GM21786 (cell line): ENCODE measurements around the gene MMP11.
A peak's percentile ranks its signal among the peaks of the same experiment; 100 is the strongest.

Experiments
- ATAC-seq: cut with Tn5 transposase; IDR thresholded peaks from one replicate; pipeline ENCODE4 v1.9.1; 2021; ENCODE audit not compliant: unreplicated experiment

Gene MMP11

DNA sequence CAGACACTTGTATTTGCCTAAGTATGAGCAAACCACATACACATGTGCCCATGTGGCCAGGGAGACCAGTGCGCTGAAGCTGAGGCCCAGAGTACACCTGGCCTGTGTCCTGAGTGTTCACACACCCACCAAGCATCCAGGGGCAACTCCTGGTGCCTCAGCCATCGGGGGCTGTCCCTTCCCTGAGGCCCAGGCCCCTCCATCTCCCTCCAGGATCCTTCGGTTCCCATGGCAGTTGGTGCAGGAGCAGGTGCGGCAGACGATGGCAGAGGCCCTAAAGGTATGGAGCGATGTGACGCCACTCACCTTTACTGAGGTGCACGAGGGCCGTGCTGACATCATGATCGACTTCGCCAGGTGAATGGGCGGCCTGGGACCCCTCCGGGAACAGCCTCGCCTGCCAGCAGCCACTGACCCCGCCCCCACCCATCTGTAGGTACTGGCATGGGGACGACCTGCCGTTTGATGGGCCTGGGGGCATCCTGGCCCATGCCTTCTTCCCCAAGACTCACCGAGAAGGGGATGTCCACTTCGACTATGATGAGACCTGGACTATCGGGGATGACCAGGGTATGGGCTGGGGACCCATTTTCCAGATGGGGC lies 7.6 kb downstream of the MMP11 start:
- ATAC-seq, result no peak

DNA sequence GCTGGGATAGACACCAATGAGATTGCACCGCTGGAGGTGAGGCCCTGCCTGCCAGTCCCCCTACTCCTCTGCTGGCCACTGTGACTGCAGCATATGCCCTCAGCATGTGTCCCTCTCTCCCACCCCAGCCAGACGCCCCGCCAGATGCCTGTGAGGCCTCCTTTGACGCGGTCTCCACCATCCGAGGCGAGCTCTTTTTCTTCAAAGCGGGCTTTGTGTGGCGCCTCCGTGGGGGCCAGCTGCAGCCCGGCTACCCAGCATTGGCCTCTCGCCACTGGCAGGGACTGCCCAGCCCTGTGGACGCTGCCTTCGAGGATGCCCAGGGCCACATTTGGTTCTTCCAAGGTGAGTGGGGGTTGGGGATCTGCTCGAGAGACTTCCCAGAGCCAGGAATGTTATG lies 8.4 kb downstream of the MMP11 start:
- no peak for ATAC-seq

DNA sequence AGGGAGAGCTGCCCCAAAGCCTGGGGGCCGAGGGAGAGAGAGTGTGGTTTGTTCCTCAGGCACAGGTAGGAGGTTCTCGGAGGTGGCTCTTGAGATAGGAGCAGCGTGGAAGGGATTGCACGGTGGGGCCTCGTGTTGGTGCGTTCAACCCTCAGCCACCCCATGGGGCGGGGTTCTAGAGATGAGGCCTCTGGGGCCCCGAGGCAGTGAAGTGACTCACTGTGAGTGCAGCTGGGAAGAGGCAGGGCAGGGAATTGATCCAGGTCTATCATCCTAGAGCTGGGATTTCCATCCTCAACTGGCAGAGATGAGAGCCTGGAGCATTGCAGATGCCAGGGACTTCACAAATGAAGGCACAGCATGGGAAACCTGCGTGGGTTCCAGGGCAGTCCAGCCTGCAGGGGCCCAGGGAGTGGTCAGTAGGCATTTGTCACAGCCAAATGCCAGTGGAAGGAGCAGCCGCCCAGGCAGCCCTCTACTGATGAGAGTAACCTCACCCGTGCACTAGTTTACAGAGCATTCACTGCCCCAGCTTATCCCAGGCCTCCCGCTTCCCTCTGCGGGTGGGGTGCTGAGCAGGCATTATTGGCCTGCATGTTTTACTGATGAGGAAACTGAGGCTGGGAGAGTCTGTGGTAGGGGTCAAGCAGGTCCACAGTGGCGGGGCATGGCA lies 9.0 kb downstream of the MMP11 start:
- ATAC-seq, result no peak

DNA sequence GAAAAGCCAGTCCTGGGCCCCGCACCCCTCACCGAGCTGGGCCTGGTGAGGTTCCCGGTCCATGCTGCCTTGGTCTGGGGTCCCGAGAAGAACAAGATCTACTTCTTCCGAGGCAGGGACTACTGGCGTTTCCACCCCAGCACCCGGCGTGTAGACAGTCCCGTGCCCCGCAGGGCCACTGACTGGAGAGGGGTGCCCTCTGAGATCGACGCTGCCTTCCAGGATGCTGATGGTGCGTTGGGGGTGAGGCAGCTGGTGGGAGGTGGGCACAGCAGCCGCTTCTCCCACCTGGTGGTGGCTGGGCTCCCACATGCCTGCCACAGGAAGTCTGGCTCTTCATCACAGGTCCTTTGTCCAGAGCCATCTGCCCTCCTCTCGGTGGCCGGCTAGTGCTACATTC lies 9.6 kb downstream of the MMP11 start:
- ATAC-seq, result no peak

DNA sequence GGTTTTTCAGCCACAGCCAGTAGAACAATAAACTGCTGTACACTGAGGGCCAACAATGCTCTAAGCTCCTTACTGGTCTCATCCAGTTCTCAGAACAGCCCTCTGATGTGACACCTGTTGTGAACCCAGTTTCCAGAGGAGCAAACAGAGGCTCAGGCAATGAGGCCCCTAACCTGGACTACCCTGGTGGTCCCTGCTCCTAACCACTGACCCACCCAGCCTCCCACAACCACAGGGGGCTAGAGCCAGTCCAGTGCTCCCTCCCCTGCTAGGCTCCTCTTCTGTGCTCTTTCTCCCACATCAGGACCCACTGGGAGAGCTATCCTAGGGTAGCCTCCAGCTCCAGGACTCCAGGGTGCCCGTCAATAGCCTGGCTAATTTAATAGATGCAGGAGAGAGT lies 10.1 kb downstream of the MMP11 start:
- ATAC-seq, result no peak

DNA sequence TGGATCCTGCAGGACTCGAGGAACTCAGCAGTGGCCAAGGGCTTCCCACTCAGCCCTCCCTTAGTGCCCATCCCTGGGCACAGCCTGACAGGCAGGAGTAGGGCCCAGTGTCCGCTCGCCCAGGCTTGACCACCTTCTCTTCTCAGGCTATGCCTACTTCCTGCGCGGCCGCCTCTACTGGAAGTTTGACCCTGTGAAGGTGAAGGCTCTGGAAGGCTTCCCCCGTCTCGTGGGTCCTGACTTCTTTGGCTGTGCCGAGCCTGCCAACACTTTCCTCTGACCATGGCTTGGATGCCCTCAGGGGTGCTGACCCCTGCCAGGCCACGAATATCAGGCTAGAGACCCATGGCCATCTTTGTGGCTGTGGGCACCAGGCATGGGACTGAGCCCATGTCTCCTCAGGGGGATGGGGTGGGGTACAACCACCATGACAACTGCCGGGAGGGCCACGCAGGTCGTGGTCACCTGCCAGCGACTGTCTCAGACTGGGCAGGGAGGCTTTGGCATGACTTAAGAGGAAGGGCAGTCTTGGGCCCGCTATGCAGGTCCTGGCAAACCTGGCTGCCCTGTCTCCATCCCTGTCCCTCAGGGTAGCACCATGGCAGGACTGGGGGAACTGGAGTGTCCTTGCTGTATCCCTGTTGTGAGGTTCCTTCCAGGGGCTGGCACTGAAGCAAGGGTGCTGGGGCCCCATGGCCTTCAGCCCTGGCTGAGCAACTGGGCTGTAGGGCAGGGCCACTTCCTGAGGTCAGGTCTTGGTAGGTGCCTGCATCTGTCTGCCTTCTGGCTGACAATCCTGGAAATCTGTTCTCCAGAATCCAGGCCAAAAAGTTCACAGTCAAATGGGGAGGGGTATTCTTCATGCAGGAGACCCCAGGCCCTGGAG lies 10.9 kb downstream of the MMP11 start:
- no peak for ATAC-seq

DNA sequence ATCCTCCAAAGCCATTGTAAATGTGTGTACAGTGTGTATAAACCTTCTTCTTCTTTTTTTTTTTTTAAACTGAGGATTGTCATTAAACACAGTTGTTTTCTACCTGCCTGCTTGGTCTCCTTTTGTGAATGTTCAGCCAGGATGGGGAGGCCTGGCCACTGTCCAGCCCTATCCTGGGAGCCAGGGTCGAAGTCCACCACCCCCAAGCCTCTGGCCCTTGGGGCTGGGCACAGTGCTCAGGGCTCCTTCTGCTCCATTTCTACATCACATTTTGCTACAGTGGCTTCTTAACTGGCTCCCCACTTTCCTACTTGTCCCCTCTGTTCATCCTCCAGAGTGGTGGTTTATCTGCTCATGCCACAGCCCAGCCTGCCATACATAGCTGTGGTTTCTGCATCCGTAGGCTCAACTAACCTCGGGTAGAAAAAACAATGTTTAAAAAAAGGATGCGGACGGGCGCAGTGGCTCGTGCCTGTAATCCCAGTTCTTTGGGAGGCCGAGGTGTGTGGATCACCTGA lies 11.6 kb downstream of the MMP11 start:
- no peak for ATAC-seq

DNA sequence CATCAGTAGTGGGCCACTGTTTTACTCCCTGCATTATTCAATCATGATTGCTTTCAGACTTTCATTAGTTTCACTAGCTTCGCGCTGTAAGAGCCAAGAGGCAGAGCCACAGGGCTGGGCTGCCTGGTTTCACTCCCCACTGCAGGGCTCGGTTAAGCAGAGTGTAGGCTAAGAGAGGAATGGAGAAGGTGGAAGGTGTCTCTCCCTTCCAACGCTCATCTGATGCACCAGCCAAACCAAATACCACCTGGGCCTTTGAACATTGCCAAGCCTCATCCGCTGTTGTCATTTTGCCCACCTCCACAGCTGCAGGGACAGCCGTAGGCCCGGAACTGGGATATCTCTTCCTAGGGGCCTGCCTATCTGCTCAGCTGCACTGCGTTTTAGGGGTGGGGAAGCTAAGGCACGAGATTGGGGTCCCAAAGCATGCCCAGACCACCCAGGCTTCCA lies 13.6 kb downstream of the MMP11 start:
- no peak for ATAC-seq

DNA sequence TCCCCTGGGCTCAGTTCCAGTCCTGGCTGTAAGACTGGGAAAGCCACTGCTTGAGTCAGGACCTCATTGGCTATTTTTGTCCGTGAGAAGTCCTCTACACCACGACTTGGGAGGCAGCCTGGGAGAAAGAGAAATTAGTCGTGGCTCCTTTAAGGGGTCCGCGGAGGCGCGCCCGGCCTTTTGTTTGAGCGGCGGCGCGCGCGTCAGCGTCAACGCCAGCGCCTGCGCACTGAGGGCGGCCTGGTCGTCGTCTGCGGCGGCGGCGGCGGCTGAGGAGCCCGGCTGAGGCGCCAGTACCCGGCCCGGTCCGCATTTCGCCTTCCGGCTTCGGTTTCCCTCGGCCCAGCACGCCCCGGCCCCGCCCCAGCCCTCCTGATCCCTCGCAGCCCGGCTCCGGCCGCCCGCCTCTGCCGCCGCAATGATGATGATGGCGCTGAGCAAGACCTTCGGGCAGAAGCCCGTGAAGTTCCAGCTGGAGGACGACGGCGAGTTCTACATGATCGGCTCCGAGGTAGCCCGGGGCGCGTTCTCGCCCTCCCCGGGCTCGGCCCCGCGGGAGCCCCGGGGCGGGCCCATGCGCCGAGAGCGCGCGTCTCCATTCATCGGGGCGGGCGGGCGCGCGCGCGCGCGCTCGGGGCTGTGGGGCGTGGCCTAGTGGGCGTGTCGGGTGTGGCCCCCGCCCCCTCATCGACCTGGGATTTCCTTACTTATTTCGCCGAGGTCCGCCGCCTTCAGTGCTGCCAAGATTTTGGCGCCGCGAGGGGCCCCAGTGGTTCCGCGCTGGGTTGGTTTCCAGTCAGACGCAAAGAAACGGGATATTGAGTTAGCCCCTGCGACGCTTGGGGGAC lies 14.3 kb downstream of the MMP11 start, which contains the start of gene SMARCB1:
SMARCB1 (plus strand) TSS at position 215 of the 848 bp plus-strand sequence; CDS start at position 419, 204 bp downstream.
- peak; percentile 67 for ATAC-seq

DNA sequence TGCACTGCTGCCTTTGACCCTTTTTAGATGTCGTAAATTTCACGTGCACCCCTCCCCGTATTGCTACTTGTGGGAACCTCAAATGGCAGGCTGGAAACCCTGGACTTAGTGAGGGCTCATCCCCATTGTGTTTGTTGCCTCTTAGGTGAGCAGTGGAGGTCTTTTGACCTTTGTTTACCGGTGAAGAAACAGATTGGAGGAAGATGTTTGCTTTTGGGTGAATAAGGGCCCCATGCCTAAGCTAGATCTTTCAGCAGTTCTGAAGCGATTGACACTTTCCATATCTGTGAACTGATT lies 14.9 kb downstream of the MMP11 start:
- no peak for ATAC-seq

DNA sequence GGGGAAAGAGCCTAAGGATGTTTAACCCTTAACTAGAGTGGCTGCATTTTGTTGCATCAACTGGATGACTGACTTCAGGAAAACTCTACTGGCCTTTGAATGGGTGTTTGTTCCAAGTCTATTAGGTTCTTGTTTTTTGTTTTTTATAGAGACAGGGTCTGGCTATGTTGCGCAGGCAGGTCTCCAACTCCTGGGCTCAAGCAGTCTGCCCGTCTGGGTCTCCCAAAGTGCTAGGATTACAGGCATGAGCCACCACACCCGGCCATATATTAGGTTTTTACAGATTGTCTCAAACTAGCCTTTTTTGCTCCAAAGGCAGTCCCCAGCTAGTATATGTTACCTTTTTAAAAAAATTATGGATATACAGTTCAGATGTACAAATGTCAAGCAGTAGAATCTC lies 15.3 kb downstream of the MMP11 start:
- ATAC-seq, result no peak

DNA sequence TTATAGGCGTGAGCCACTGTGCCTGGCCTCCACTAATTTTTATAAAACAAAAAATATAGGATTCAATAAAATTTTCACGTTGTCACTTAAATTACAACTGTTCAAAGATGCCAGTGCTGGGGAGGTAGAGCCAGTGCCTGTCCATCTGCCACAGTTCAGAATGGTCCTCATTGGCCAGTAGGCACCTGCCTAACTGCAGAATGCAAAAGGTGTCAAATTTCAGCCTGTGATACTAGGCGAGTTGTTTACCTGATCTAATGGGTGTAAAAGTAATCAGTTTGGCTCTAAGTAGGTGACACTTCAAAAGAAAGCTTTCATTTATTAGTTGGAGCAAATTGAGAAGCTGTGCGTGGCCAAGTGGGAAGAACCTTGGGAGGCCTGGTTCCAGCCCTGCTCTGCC lies 16.5 kb downstream of the MMP11 start:
- no peak for ATAC-seq

DNA sequence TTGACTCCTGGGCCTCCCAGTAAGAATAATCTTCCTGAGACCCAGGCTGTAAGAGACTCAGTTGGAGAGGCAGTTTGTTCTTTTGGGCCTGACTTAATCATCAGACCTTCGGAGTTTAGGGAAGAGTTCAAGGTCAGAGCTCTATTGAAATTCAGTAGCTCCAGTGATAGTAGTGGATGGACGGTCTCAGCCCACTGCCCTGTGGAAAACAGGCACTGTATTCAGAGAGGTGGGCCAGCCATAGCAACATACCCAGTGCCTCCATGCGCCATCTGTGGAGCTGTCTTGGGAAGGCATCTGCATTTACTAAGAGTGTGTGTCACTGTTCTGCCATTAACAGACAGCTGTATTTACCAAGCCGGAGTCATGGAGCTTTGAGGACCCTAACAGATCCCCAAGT lies 17.0 kb downstream of the MMP11 start:
- ATAC-seq, result no peak

DNA sequence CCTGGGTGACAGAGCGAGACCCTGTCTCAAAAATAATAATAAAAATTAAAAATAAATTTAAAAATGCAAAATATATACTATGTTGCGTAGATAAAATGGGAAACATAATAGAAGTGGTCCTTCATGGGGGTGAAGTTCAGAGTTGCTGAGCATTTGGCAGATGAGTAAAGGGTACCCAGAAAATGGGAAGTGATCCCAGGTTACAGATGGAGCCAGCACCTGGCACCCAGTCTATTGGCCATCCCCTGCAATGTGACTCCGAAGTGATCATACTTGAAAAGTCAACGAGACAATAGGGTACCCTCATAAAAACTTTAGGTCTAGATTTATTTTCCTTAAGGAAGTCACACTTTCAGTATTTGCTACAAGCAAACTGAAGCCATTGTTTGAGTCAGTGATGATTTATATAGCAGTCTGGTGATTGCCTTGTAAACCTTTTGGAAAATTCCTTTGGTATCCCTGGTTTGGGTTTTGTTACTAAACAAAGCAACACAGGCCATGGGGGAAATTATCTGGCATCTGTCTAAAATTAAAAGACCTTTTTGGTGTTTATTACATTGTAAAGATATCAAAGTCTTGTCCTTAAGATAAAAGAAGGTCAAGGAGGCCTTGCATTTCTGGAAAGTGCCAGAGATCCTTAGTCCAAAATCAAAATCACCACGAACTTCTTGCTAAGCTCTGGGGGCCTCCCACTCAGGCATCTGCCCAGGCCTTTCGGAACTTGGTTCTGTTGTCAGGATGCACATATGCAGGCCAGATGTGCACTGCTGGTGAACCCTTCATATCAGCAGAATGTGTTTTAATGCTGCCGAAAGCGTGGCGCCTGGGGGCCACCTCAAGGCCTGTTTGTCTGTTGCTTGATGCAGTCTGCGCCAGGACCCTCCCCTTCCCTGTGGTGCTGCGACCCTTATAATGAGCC lies 18.4 kb downstream of the MMP11 start:
- ATAC-seq, result no peak

DNA sequence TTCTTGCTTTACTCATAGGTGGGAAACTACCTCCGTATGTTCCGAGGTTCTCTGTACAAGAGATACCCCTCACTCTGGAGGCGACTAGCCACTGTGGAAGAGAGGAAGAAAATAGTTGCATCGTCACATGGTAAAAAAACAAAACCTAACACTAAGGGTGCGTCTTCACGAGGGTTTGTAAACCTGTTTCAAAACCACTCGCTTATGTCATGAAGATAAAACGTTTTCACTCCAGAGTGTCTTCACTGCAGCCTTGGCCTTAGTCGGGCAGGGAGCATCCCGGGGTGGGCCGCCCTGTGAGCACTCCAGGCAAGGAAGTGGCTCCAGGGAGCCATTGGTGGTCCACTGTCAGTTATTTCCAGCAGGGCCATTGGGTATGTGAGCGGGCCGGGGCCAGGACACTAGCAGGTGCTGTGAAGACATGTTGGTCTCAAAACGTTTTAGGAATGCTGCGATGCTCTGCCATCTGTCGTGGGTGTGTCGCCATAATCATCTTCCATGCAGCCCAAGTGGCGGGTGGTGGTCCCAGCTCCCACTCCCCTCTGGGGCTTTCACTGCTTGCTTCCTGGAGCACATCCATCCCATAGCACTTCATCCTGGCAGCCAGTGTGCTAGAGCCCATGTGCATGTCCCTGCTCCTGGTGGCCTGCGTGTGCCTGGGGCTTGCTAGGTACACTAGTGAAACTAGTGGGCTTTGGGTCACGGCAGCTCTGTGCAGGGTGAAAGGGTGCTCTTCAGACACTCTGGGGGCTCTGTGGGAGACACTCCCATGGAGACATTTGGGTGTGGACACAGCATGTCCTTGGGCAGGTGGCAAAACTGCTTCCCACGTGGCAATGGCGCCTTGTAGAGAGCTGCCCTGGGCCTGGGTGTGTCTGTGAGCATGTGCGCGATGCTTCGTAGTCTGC lies 19.3 kb downstream of the MMP11 start:
- ATAC-seq, result no peak

DNA sequence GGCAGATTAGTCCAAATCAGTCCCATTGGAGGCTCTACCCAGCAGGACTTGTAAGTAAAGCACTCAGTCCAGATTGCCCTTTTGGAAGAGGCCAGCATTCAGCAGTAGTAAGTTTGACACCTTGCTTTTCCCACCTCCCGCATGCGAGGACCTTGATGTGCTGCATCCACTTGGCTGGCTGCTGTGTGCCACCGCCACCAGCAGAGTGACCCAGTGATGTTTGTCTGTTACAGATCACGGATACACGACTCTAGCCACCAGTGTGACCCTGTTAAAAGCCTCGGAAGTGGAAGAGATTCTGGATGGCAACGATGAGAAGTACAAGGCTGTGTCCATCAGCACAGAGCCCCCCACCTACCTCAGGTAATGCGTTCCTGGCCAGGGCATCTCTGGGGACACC lies 20.7 kb downstream of the MMP11 start:
- no peak for ATAC-seq

DNA sequence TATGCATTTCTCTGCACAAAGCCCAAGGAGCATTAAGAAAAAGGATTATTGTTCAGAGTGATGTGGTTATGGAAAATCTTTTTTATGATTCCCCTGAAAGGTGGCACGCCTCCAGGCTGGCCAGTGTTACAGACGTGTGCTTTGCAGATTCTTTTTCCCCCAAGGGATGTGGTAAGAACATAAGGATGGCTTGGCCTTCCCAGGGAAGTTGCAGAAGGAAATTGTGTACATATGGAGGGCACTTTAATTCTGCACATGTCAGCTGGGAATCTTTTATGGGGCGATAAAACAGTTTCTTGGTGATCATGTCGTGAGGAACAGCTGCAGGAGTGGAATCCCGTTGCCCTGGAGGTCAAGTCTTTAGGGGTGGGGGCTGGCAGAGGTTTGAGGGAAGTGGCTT lies 23.8 kb downstream of the MMP11 start:
- ATAC-seq, result no peak

DNA sequence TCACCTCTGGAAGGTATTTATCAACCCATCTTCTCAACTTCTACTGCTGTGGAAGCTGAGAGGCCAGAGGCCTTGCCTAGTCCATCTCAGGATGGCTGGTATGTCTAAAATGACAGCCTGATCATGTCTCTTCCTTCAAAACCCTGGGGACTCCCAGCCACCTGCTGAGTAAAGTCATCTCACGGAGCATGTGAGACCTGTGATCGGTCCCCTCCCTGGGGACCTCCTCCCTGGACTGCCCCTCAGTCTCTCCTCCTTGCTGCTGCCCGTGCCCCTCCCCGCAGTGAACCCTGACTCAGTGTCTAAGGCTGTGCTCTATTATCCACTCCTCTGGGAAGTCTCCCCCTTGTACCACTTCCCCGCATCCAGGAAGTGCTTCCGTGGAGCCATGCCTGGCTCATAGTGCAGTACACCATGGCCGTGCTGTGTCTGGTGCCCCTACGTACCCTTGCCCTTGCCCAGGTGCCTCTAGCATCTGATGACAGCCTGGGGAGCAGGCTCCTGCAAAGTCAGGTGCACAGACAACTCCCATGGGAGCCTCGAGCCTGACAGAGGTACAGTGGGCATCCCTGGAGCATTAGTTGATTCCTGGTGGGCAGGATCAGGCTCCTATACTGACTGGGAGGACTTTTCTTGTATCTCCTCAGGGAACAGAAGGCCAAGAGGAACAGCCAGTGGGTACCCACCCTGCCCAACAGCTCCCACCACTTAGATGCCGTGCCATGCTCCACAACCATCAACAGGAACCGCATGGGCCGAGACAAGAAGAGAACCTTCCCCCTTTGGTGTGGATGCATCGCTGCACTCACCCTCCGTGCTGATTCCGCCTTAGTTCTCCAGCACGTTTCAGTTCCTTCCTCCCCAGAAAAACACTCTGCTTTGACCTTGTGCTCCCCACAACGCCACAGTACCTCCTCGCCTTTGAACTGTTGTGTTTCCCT lies 27.9 kb downstream of the MMP11 start:
- peak; percentile 67 for ATAC-seq
